Measurements from ENCODE around the gene SLC12A8. TPM values are rescaled to one million over a fixed set of nuclear protein-coding genes. Genes with fewer than 3 reads are reported as not detected.

SLC12A8 gene
- total and polyA plus RNA-seq, 9 of the 15 experiments (the other 6 are each of a cell fraction or from before 2014, with no cell fraction given) = 0.04 to 0.33 (median 0.09) TPM; not detected in 4

DNA sequence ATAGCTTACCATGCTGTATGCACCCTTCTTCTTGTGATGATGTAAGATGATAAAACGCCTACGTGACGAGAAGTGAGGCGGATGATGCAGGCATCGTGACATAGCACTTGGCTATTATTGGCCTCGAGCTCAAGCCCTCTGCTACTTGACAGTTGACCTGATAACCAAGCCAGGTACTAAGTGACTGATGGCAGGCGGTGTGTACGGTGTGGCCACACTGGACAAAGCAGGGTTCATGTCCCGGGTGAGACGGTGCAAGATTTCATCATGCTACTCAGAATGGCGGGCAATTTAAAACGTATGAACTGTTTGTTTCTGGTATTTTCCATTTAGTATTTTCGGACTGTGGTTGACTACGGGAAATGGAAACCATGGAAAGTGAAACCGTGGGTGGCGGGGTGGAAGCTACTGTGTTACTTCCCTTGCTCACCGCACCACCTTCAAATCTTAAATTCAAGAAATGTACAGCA, 57.7 kb downstream of the SLC12A8 start (continued):
- no peak for TF ChIP-seq ZNF140 (CRISPR knock-in tag; IDR thresholded peaks at IDR 0.05)
- no peak for TF ChIP-seq JUNB (CRISPR knock-in tag; conservative IDR thresholded peaks at IDR 0.05)
- TF ChIP-seq, protein P1, sequence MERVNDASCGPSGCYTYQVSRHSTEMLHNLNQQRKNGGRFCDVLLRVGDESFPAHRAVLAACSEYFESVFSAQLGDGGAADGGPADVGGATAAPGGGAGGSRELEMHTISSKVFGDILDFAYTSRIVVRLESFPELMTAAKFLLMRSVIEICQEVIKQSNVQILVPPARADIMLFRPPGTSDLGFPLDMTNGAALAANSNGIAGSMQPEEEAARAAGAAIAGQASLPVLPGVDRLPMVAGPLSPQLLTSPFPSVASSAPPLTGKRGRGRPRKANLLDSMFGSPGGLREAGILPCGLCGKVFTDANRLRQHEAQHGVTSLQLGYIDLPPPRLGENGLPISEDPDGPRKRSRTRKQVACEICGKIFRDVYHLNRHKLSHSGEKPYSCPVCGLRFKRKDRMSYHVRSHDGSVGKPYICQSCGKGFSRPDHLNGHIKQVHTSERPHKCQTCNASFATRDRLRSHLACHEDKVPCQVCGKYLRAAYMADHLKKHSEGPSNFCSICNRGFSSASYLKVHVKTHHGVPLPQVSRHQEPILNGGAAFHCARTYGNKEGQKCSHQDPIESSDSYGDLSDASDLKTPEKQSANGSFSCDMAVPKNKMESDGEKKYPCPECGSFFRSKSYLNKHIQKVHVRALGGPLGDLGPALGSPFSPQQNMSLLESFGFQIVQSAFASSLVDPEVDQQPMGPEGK (CRISPR knock-in tag; IDR thresholded peaks at IDR 0.05; ENCODE audit: borderline replicate concordance) = no peak
- TF ChIP-seq ZNF551 (CRISPR knock-in tag; IDR thresholded peaks at IDR 0.05) = no peak
- TF ChIP-seq, protein P2, sequence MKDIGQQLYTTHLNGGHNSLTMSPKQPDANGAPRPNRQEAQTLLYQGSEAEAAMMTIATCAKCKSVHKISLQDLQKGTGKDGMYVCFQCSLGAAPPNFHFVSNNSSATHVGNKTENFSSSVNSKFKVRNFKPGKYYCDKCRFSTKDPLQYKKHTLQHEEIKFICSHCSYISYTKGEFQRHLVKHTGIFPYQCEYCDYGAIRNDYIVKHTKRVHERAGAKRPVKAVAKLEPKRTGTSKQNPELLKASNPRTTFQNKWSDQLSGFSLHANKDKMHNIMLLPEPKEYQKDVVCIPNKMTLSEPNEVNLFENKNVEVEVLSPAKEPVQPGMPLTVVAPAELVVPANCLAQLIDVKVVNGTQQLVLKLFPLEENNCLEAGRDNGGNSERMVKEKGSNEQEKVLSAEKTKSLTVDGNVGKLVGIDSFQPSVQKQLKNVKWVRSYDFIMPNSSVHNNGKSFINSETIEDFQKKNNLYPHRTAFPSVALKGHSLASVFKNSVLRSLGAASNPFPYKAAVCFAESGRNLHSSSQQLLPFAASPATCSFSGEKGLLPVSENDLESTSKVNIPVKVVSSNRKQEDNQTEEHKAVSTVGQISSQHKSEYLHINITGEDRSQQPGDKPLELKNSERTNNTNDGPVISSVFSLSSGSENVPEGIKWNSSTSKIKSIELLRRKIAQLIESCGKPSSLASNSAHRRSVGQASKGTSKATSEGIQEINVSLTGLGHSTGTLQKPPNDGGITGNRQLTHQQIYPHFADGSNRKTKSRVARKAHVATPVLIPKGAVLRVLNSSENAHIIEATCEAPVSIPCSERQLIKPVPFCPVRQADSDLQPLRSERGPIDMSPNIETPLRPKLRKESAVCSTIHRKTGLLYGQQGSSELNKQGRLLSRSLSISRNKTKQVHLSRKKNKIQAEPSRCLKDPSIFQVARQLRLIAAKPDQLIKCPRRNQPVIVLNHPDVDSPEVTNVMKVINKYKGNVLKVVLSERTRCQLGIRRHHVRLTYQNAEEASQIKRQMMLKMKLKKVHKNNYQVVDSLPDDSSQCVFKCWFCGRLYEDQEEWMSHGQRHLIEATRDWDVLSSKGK (CRISPR knock-in tag; IDR thresholded peaks at IDR 0.05) = no peak
- no peak for TF ChIP-seq BMI1 (IDR thresholded peaks at IDR 0.05; ENCODE audit: low read length)
- no peak for TF ChIP-seq ETV6 (IDR thresholded peaks at IDR 0.05; ENCODE audit: borderline replicate concordance in 1 of 2, low read depth in 2 of 2, low read length in 1 of 2)
- no peak for TF ChIP-seq ETV6 (CRISPR knock-in tag; IDR thresholded peaks at IDR 0.05; ENCODE audit: borderline replicate concordance)
- TF ChIP-seq BCL6 (CRISPR knock-in tag; IDR thresholded peaks at IDR 0.05) = no peak
- no peak for TF ChIP-seq MTF1 (CRISPR knock-in tag; IDR thresholded peaks at IDR 0.05; ENCODE audit: borderline replicate concordance)
- TF ChIP-seq, protein P3, sequence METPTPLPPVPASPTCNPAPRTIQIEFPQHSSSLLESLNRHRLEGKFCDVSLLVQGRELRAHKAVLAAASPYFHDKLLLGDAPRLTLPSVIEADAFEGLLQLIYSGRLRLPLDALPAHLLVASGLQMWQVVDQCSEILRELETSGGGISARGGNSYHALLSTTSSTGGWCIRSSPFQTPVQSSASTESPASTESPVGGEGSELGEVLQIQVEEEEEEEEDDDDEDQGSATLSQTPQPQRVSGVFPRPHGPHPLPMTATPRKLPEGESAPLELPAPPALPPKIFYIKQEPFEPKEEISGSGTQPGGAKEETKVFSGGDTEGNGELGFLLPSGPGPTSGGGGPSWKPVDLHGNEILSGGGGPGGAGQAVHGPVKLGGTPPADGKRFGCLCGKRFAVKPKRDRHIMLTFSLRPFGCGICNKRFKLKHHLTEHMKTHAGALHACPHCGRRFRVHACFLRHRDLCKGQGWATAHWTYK (CRISPR knock-in tag; IDR thresholded peaks at IDR 0.05) = 0 out of 2 replicates have a peak, but pooled peaks have one; percentile 16
- TF ChIP-seq PCBP2 (IDR thresholded peaks at IDR 0.05; ENCODE audit: low read depth, low read length, poor library complexity, severe bottlenecking) = no peak
- peak; percentile 82 for TF ChIP-seq CTBP1 (IDR thresholded peaks at IDR 0.05; ENCODE audit: borderline replicate concordance)
- TF ChIP-seq ZBTB1 (CRISPR knock-in tag; IDR thresholded peaks at IDR 0.05; ENCODE audit: borderline replicate concordance, low read depth) = no peak
- TF ChIP-seq, protein P4, sequence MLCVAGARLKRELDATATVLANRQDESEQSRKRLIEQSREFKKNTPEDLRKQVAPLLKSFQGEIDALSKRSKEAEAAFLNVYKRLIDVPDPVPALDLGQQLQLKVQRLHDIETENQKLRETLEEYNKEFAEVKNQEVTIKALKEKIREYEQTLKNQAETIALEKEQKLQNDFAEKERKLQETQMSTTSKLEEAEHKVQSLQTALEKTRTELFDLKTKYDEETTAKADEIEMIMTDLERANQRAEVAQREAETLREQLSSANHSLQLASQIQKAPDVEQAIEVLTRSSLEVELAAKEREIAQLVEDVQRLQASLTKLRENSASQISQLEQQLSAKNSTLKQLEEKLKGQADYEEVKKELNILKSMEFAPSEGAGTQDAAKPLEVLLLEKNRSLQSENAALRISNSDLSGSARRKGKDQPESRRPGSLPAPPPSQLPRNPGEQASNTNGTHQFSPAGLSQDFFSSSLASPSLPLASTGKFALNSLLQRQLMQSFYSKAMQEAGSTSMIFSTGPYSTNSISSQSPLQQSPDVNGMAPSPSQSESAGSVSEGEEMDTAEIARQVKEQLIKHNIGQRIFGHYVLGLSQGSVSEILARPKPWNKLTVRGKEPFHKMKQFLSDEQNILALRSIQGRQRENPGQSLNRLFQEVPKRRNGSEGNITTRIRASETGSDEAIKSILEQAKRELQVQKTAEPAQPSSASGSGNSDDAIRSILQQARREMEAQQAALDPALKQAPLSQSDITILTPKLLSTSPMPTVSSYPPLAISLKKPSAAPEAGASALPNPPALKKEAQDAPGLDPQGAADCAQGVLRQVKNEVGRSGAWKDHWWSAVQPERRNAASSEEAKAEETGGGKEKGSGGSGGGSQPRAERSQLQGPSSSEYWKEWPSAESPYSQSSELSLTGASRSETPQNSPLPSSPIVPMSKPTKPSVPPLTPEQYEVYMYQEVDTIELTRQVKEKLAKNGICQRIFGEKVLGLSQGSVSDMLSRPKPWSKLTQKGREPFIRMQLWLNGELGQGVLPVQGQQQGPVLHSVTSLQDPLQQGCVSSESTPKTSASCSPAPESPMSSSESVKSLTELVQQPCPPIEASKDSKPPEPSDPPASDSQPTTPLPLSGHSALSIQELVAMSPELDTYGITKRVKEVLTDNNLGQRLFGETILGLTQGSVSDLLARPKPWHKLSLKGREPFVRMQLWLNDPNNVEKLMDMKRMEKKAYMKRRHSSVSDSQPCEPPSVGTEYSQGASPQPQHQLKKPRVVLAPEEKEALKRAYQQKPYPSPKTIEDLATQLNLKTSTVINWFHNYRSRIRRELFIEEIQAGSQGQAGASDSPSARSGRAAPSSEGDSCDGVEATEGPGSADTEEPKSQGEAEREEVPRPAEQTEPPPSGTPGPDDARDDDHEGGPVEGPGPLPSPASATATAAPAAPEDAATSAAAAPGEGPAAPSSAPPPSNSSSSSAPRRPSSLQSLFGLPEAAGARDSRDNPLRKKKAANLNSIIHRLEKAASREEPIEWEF (CRISPR knock-in tag; IDR thresholded peaks at IDR 0.05) = no peak
- TF ChIP-seq GATA2 (CRISPR knock-in tag; IDR thresholded peaks at IDR 0.05) = no peak
